OCI-LY3 (cell line): Measurements from ENCODE around the gene DAG1.

Experiments
- H2AFZ ChIP-seq: fragments of 200-600, 300-600 bp; shearing (Covaris generic); 2 replicates; pipeline ENCODE4 v1.6.0; 2014; ENCODE audit warnings: antibody characterized with exemption, low read depth, low read length
- H3K27ac ChIP-seq: fragments of 200-600, 300-600 bp; sonication (generic); 2 replicates; pipeline ENCODE4 v1.5.1; 2014; ENCODE audit warnings: mild to moderate bottlenecking, low read length, moderate library complexity, mixed read lengths
- H3K27me3 ChIP-seq: fragments of 200-600, 300-600 bp; sonication (generic); 2 replicates; pipeline ENCODE4 v1.6.1; 2014; ENCODE audit warnings: low read depth, low read length, mixed read lengths
- H3K36me3 ChIP-seq: fragments of 200-600, 300-600 bp; sonication (generic); replicated peaks from 2 replicates; pipeline ENCODE3; 2014; ENCODE audit warnings: low read depth, low read length, mixed read lengths
- H3K4me1 ChIP-seq: fragments of 300-600, 200-600 bp; sonication (generic); 2 replicates; pipeline ENCODE4 v1.6.1; 2014; ENCODE audit warnings: low read length, mixed read lengths
- H3K4me2 ChIP-seq: fragments of 200-600, 300-600 bp; sonication (generic); 2 replicates; pipeline ENCODE4 v1.6.1; 2014; ENCODE audit warnings: low read length, mixed read lengths
- H3K4me3 ChIP-seq: fragments of 300-600, 200-600 bp; sonication (generic); 2 replicates; pipeline ENCODE4 v1.5.1; 2014; ENCODE audit warnings: antibody characterized with exemption, mild to moderate bottlenecking, low read length, moderate library complexity
- H3K79me2 ChIP-seq: fragments of 300-600, 200-600 bp; shearing (Covaris generic); 2 replicates; pipeline ENCODE4 v1.6.1; 2014; ENCODE audit warnings: mild to moderate bottlenecking, low read length, mixed read lengths
- H3K9ac ChIP-seq: fragments of 300-600, 200-600 bp; shearing (Covaris generic); 2 replicates; pipeline ENCODE4 v1.6.0; 2014; ENCODE audit warnings: mild to moderate bottlenecking, low read length, moderate library complexity
- H3K9me3 ChIP-seq: fragments of 200-600, 300-600 bp; shearing (Covaris generic); 2 replicates; pipeline ENCODE4 v1.6.1; 2014; ENCODE audit warnings: low read length, mixed read lengths; ENCODE audit not compliant: insufficient read depth
- H4K20me1 ChIP-seq: fragments of 200-600, 300-600 bp; sonication (generic); 2 replicates; pipeline ENCODE4 v1.6.1; 2016; ENCODE audit warnings: low read length, mixed read lengths; ENCODE audit not compliant: insufficient read depth
- EZH2phosphoT487 ChIP-seq: fragments of 200-600 bp; shearing (Covaris generic); IDR thresholded peaks from 2 replicates; pipeline ENCODE4 v1.6.1; 2018; ENCODE audit warnings: antibody characterized with exemption, mixed run types, low read depth
- TF ChIP-seq, protein P1 (sequence below): fragments of 200-600, 300-600 bp; sonication (generic); IDR thresholded peaks from 2 replicates; pipeline ENCODE4 v1.5.1; 2014; ENCODE audit warnings: antibody characterized with exemption, low read length, low read depth

The DAG1 gene

DNA sequence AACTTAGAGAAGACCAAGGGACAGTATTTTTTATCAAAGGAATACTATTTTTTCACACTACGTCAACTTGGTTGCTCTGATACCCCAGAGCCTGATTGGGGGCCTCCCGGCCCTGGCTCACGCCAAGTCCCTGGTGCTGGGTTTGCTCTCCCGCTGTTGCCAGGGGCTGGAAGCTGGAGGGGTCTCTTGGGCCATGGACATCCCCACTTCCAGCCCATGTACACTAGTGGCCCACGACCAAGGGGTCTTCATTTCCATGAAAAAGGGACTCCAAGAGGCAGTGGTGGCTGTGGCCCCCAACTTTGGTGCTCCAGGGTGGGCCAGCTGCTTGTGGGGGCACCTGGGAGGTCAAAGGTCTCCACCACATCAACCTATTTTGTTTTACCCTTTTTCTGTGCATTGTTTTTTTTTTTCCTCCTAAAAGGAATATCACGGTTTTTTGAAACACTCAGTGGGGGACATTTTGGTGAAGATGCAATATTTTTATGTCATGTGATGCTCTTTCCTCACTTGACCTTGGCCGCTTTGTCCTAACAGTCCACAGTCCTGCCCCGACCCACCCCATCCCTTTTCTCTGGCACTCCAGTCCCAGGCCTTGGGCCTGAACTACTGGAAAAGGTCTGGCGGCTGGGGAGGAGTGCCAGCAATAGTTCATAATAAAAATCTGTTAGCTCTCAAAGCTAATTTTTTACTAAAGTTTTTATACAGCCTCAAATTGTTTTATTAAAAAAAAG, 63.9 kb downstream of the DAG1 start:
- no peaks in the 10 kb centered on the region for H3K4me1 ChIP-seq
- H3K79me2 ChIP-seq, result no peaks in the 10 kb centered on the region
- H2AFZ ChIP-seq, result no peak overlapping the region
- no peaks in the 10 kb centered on the region for H4K20me1 ChIP-seq
- H3K9ac ChIP-seq, result no peak overlapping the region
- no peaks in the 10 kb centered on the region for H3K27me3 ChIP-seq
- no peak overlapping the region for H3K4me2 ChIP-seq
- H3K27ac ChIP-seq, result no peak overlapping the region
- peaks cover 23% of the 10 kb centered on the region for H3K36me3 ChIP-seq
- H3K9me3 ChIP-seq, result no peaks in the 10 kb centered on the region
- no peak overlapping the region for H3K4me3 ChIP-seq
- TF ChIP-seq, protein P1, sequence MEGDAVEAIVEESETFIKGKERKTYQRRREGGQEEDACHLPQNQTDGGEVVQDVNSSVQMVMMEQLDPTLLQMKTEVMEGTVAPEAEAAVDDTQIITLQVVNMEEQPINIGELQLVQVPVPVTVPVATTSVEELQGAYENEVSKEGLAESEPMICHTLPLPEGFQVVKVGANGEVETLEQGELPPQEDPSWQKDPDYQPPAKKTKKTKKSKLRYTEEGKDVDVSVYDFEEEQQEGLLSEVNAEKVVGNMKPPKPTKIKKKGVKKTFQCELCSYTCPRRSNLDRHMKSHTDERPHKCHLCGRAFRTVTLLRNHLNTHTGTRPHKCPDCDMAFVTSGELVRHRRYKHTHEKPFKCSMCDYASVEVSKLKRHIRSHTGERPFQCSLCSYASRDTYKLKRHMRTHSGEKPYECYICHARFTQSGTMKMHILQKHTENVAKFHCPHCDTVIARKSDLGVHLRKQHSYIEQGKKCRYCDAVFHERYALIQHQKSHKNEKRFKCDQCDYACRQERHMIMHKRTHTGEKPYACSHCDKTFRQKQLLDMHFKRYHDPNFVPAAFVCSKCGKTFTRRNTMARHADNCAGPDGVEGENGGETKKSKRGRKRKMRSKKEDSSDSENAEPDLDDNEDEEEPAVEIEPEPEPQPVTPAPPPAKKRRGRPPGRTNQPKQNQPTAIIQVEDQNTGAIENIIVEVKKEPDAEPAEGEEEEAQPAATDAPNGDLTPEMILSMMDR, result no peak
- TF ChIP-seq EZH2phosphoT487, result no peak

DNA sequence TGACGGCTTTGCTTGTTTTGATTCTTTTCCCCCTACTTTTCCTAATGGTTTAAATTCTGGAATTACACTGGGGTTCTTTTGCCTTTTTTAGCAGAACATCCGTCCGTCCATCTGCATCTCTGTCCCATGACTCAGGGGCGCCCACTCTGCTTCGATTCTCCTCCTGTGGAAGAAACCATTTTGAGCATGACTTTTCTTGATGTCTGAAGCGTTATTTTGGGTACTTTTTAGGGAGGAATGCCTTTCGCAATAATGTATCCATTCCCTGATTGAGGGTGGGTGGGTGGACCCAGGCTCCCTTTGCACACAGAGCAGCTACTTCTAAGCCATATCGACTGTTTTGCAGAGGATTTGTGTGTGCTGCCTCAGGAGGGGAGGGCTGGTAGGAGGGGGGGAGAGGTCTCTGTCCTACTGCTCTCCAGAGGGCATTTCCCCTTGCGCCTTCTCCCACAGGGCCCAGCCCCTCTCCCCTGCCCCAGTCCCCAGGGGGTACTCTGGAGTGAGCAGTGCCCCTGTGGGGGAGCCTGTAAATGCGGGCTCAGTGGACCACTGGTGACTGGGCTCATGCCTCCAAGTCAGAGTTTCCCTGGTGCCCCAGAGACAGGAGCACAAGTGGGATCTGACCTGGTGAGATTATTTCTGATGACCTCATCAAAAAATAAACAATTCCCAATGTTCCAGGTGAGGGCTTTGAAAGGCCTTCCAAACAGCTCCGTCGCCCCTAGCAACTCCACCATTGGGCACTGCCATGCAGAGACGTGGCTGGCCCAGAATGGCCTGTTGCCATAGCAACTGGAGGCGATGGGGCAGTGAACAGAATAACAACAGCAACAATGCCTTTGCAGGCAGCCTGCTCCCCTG, 64.7 kb downstream of the DAG1 start:
- no peaks in the 10 kb centered on the region for H4K20me1 ChIP-seq
- H3K36me3 ChIP-seq, result peaks cover 23% of the 10 kb centered on the region
- no peak overlapping the region for H3K9ac ChIP-seq
- H2AFZ ChIP-seq, result no peak overlapping the region
- H3K4me3 ChIP-seq, result no peak overlapping the region
- H3K4me2 ChIP-seq, result no peak overlapping the region
- no peaks in the 10 kb centered on the region for H3K27me3 ChIP-seq
- H3K4me1 ChIP-seq, result peaks cover 4% of the 10 kb centered on the region; the same call in 1 of the 2 replicates
- H3K79me2 ChIP-seq, result no peaks in the 10 kb centered on the region
- H3K27ac ChIP-seq, result no peak overlapping the region
- no peaks in the 10 kb centered on the region for H3K9me3 ChIP-seq
- TF ChIP-seq EZH2phosphoT487, result no peak
- TF ChIP-seq, protein P1, result no peak

DNA sequence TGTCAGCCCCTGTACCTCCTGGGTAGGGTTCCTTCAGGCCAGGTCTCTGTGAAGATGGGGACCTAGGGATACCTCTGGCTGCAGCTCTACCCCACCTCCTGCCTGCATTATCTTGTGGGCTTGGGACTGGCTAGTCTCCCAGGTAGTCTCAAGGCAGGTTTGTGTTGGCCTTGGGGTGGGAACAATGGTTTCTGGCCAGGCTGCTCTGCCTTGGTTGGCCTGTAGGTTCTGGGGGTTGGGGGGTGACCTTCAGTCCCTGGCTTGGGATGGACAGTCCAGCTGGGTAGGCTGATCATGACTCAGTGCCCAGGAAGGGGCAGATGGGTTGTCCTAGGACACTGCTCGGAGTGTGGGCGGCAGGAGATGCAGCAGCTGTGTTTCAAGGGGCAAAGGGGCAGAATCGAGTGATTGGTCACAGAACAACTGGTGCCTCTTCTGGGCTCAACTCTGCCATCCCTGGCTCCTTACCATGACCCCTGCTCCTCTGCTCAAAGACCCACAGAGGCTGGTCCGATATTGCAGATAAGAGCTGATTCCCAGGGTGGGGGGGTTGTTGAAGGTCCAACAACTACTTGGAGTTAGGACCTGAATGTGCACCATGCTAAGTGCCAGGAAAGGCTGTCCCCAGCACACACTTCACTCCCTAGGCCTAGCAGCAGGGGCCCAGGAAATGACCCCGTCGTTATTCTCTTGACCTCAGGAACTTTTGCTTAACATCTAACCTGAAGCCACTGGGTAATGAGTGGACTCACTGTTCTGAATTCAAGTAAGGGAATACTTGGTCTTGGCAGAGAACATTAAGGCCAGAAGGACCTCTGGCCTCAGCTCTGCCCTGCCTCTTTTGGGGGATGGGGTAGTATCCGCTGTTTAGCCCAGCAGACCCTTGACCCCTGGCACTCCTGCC, 66.2 kb downstream of the DAG1 start:
- Histone ChIP-seq H3K4me3 (no peak overlapping the region), H3K9ac (no peak overlapping the region), H3K4me1 (peaks cover 8% of the 10 kb centered on the region), H3K27ac (no peak overlapping the region), H3K79me2 (no peaks in the 10 kb centered on the region), H3K27me3 (no peaks in the 10 kb centered on the region), H3K9me3 (no peaks in the 10 kb centered on the region), H4K20me1 (no peaks in the 10 kb centered on the region), H2AFZ (no peak overlapping the region), H3K36me3 (peaks cover 16% of the 10 kb centered on the region), H3K4me2 (no peak overlapping the region)
- TF ChIP-seq EZH2phosphoT487, result no peak
- TF ChIP-seq, protein P1, result no peak
